Activated CD4-positive, alpha-beta T cell treated with anti-CD3 and anti-CD28 coated beads, Interleukin-2, amount 50 U/mL, for 16 hours (primary cell): ENCODE measurements around the gene ATF2.

Experiments
- DNase-seq: peaks from one replicate; pipeline ENCODE4 v3.0.0-alpha.2; 2020

Gene ATF2

GRCh38 chr2:175074478-175074877 lies 93.5 kb downstream of the ATF2 start:
- no peak for DNase-seq

- no peak for DNase-seq
Measured at GRCh38 chr2:175068534-175068933, 99.5 kb downstream of the ATF2 start.

DNA sequence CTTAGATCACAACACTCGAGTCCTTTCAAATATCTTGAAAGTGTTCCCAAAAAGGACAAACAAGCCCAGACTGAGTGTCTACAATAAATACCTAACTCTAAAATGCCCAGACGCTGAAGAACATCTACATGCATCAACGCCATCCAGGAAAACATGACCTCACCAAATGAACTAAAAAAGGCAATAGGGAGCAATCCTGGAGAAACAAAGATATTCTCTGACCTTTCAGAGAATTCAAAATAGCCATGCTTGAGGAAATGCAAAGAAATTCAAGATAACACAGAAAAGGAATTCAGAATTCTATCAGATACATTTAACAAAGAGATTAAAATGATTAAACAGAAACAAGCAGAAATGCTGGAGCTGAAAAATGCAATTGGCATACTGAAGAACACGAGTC lies 101.6 kb downstream of the ATF2 start:
- no peak for DNase-seq

GRCh38 chr2:175064797-175065196 lies 103.2 kb downstream of the ATF2 start:
- no peak for DNase-seq

DNA sequence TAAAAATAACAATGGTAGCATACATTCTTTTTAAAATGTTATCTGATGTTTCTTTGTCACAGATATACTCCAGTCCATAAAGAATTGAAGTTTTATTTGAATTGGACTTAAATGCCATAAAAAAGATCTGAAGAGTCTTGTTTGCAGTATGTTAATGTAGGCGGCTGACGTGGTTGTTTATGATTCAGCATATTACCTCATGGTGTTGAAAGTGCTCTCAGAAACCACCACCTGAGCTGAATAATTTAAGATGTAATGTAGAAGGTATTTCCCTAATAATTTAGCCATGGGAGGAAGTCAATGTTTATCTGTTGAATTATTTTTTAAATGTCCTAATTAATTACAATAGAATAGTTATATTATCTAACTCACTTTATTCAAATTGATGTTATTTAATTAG lies 104.3 kb downstream of the ATF2 start:
- DNase-seq: no peak

- no peak for DNase-seq
Measured at GRCh38 chr2:175062787-175063585, 105.0 kb downstream of the ATF2 start.

DNA sequence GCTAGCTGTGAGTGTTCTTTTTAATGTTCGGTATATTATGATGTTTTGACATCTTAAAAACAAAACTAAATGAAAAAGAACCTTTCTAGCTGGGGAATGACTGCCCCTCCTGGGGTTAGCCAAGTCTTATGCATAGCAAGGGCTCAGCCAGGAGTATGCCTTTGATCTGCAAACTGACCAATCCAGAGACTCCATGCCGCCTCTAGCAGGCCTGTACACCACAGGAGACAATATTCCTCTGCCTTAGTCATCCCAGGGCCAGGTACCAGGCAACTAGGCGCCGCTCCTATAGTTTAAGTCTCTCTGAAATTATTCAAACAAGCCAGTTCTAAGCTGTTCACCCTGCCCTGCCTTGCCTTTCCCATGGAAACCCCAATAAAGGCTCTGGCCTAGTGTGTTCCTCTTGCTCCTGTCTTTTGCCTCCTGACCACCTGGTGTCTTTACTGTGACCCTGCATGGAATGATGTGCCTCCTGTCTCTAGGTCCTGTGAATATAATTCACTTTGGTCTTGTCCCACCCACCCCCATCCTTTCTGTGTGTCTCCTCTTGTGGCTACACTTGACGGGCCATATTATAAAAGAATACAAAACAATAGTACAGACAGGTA lies 110.8 kb downstream of the ATF2 start:
- no peak for DNase-seq

GRCh38 chr2:175055993-175056392 lies 112.0 kb downstream of the ATF2 start:
- DNase-seq: no peak

GRCh38 chr2:175054340-175054739 lies 113.7 kb downstream of the ATF2 start:
- no peak for DNase-seq

DNA sequence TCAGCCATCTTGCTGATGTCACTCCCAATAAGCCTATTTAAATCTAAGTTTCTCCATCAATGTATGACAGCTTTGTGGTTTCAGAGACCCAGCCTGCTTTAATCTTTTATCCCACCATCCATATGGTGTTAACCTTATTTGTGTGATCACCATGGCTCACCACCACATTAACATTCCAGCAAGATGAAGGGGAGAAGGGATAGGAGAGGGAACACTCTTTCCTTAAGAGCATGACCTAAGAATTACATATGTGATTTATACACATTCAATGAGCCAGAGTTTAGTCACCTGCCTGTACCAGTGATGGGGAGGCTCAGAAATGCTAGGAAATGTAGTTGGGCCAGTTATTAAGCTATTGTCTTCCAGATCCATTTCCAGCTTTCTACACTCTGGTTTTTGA lies 118.3 kb downstream of the ATF2 start:
- DNase-seq: no peak

- no peak for DNase-seq
Measured at GRCh38 chr2:175048275-175048674, 119.7 kb downstream of the ATF2 start.

DNA sequence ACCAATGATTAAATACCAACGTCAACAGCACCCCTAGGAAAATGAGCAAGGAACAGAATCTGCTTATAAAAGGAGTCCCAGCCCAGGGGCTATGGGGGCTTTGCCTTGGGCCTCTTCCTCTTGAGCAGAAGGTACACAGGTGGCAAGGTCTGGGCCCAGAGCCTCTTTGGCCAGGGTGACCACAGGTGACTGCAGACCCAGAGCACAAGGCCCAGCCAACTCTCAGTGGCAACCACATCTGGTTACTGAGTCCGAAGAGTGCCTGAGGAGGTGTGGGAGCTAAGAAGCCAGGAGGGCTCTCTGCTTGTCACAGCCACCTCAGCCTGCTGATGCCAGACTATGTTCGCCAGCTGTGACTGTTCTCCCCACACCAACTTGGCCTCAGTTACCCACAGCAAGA lies 128.5 kb downstream of the ATF2 start:
- DNase-seq: no peak

DNA sequence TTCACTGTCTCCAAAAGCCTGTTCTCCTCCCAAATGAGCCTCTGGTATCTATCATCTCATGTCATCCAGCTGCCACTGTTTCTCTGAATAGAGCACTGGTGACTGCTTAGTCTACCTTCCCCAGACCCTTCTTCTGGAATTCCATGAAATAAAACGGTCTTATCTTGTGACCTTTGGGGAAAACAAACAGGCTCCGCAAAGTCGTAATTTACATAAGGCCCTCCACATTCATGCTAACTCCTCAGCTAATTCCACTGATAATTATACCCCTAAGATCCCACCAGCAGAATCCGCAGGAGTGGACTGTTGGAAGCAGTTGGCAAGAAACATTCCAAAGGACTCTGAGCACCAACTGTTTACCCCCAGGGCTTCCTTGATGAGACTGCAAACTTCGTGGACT lies 129.0 kb downstream of the ATF2 start:
- no peak for DNase-seq

DNA sequence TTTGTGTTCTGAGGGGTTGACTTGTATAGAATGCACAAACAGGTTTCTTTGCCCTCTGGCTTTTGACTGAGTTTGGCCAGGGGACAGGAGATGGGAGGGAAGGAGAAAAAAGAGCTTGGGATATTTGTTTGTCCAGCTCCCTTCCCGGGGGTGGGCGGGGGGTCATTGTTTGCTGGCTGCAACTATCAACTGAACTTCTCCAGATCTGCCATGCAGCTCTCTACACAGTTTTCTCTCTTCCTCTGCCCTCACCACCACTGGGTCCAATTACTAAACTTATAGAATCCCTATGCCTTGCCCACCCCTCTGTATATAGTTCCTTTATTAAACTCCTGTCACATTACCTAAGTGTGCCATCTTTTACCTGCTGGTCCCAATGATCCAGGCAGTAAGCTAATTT lies 130.1 kb downstream of the ATF2 start:
- no peak for DNase-seq

GRCh38 chr2:175036582-175037018 lies 131.4 kb downstream of the ATF2 start:
- peak; percentile 45 for DNase-seq

DNA sequence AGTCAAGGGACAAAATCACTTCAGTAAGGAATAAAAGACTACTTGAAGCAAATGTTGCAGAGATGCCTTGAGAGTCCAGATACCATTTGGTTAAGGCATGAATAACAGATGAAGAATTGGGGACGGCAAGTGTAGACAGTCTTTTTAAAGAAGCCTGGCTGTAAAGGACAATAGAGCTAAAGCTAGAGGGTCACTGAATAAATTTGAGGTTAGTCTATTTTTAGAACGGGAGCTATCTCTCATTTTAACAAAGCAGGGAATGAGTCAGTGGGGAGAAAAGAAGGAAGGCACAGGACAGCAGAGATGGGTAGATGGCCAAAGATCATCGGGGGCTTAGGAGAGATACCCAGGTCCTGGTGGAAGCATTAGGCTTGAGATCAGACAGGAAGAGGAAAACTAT lies 132.2 kb downstream of the ATF2 start:
- DNase-seq: no peak

DNA sequence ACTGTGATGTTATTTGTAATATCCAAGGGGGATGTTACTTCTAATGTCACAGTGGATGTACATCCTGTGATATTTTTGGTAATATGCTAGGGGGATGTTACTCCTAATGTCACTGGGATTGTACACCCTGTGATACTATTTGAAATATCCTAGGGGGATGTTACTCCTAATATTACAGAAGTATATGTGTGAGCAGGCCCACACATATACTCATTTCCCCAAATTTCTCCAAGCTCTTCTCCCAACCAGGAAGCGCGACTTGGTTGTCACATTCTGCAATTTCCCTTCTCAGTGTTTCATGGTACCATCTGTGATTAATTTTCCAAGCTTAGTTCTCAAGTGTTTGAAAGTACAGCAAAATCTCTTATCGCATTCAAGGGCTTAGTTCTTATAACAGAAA lies 133.3 kb downstream of the ATF2 start:
- no peak for DNase-seq

DNA sequence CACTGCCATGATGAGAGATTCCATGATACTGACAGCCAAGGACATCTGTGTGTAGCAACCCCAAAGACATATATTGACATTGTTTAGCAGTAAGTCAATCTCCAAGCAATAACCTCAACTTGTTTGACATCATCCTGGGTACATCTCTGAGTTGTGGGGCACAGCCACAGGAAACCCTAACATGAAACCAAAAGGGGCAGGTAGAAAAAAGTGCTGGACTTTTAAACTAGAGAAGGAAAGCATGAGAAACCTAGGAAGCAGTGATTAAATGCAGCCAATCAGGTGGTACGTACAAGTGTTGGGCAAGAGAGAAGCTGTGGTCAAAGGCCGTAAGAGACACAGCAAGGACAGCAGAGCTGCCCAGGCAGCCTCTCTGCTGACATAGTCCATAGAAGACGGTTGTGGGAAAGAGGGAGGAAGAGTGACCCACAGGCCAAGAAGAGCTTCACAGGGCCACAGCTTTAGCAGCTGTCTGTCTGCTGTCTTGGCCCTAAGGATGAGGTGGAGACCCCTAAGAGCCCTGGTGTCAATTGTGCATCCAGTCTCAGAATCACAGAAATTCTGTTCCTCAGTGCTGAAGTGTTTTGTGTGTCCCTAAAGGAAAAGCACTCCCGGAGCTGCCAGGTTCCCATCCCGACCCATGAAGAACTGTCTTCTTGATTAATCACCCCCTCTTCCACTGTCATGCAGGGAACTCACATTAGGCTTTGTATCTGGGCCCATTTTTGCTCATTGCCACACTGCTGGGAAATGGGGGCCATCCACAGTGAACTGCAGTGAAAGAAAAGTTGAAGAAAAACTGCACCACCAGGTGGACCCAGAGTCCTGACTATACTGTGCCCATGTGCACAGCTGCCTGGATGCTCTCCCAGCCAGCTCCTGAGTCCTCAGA lies 137.4 kb downstream of the ATF2 start:
- no peak for DNase-seq

DNA sequence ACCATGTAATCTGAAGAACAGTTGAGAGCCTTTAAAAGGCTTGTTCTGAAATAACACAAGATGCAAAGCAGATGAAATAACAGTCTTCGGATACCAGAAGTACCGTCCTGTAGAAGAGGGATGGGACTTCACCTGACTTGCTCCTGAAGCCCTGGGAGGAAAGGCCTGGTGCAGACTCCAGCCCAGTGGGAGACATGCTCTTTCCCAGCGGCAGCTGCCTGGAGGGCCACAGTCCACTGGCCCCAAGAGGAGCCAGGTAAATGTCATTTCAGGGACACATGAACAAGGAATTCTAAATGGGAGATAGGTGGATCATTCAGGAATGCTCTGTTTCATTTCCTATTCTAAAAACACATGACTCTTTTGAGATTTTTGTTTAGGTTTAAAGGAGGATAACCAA lies 140.2 kb downstream of the ATF2 start:
- DNase-seq: no peak

DNA sequence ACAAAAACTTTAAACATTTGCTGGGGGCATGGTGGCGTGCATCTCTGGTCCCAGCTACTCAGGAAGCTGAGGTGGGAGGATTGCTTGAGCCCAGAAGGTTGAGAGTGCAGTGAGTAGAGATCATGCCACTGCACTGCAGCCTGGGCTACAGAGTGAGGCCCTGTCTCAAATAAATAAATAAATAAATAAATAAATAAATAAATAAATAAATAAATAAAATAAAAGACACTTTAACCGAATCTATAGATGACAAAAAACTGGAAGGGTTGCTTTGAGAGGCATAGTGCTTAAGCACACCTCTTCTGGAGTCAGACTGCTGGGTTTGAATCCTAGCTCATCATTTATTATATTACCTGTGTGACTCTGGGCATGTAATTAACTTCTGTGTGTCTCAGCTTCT lies 141.6 kb downstream of the ATF2 start:
- no peak for DNase-seq

DNA sequence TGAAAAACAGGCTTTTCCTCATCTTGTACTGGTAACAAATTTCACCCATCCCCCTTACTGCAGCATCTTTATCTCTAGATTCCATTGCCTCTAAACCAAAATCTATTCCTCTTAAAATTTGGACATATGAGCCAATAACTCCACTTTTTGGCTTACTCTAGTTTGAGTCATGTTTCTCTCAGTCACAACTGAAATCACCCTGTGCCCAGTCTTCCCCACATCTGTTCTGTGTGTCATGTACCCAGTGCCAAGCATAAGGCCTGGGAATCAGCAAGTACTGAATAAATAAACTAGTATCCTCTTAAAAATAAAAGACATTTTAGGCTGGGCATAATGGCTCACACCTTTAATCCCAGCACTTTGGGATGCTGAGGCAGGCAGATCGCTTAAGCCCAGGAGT lies 142.1 kb downstream of the ATF2 start:
- no peak for DNase-seq

DNA sequence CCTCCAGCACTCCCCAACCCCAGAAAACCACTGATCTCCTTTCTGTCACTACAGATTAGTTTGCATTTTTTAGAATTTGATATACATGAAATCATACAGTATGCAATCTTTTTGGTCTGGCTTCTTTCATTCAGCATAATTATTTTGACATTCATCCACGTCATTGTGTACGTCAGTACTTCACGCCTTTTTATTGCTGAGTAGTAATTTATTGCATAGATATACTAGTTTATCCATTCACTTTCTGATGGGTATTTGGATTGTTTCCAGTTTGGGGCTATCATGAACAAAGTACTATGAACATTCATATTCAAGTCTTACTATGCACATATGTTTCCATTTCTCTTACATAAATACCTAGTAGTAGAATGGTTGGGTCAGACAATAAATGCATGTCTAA lies 142.8 kb downstream of the ATF2 start:
- no peak for DNase-seq

DNA sequence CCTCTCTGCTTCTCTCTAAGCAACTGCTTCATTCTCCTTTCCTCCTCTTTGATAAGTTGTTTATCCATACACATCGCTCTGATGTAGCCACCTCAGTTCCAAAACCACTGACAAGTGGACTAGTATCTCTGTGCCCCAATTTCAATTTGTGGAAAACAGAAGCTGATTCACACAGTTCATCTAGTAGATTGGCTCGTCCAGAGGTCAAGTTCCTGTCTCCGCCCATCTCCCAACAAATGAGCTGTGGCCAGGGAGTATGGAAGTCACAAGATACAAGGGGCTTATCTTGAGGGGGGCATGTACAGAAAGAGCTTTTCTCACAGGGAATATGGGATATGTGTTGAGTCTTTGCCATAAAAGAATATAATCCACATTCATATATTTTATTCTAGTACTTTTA lies 145.1 kb downstream of the ATF2 start:
- no peak for DNase-seq
